HG02571 (cell line): ENCODE data around the gene MBOAT7.
"Not testable (repeated sequence)": the region's sequence is repeated elsewhere in the genome, so short reads cannot be mapped to it uniquely, and the experiment has no call there.

Experiments
- ATAC-seq: cut with Tn5 transposase; IDR thresholded peaks from one replicate; pipeline ENCODE4 v1.9.1; 2021; ENCODE audit warnings: mild to moderate bottlenecking, moderate library complexity; ENCODE audit not compliant: unreplicated experiment

Gene MBOAT7

DNA sequence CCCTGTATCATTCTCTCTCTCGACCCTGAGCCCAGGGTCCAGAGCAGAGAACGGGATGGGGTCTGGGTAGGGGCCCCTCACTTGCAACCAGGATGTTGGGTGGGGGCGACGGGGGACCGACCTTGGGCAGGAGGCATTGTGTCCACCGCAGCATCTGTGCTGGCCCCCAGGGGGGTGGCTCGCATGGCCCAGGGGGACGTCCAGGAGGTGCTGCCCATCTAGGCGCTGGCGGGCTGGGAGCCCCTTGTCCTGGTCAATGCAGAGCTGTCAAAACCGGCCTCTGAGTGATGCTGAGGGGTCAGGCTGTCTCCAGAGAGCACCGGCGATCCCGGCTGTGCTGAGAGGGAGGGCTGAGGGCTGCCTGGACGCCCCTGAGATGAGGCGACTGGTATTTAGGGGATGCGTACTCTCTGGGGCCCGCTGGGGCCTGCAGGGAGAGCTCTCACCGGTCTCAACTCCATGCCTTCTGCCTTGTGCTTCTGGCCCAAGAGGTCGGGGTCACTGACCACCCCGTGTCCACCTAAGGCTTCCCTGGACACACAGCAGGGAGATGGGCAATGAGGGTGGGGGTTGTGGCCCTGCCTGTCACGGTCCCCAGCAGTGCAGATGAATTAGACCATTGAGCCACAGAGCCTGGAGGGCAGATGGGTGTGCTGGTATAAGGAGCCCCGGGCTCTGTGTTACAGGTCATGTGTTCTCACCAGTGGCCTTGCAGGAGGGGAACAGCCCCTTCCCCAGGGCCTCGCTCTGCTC, 19.9 kb upstream of the MBOAT7 start:
- ATAC-seq: no peak

DNA sequence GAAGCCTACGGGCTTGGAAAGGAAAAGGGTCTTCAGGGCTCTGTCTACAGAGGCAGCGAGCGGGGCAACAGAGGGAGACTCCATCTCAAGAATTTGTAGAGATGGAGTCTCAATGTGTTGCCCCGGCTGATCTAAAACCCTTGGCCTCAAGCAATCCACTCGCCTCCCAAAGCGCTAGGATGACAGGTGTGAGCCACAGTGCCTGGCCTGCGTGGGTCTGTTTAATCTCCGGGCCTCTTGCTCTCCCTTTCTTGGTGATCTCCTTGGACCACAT, 19.3 kb upstream of the MBOAT7 start:
- ATAC-seq: no peak

DNA sequence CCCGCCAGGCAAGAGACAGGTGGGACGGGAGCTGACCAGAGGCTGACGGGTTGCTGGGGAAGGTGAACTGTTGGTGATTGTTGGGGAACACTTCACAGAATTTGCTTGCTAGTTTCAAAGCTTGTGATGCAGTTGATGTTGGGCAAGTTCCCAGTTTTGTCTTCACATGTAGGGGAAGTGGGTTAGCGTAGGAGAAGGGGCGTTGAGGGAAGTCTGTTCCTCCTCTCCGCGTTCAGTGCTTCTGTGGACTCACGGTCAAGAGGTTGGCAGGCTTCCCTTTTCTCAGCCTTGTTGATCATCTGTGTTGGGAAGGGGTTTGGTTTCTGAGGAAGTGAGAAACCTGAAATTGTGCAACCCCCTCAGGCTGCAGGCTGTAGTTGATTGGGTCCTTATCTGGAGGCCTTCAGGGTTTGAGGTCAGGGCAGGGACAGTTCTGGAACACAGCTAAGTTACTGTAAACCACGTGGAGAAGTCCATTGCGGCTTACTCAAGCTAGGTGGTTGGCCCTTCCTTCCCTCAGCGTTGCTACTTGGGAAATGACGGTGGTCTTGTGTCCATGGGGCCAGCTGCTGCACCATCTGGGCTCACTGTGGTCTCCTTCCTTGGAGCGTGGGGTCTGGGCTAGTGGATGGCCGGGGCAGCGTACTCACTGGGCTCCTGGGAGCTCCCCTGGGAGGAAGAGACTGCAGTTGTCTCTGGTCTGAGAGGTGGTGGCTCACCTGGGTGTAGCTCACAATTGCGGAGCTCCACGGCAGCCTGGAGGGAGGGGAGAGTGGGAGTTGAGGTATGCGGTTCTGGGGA, 18.8 kb upstream of the MBOAT7 start:
- ATAC-seq: no peak

DNA sequence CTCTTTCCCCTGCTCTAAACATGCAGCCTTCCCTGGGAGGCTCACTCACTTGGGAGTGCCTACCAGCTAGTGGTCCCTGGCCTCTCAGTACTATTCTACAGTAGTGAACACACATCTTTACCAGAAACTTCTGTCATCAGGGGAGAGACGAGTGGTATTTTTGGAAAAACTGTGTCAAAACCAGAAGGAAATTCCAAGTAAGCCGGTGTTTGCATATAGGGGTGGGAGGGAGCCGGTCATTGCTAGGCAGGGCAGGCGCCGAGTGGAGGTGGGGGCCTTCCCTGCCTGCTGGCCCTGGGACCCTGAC, 18.2 kb upstream of the MBOAT7 start:
- no peak for ATAC-seq

DNA sequence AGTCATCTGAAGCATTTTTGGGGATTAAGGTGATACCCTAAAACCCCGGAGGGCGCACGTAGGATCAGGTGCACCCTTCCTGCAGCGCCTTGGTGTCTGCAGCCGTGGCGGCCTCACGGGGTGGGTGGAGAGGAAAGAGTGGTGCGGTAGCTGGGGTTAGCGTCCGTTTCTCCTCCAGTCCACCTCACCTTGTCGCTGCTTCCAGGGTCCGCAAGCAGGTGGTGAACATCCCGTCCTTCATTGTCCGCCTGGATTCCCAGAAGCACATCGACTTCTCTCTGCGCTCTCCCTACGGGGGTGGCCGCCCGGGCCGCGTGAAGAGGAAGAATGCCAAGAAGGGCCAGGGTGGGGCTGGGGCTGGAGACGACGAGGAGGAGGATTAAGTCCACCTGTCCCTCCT, 17.8 kb upstream of the MBOAT7 start:
- ATAC-seq: not testable (repeated sequence)

DNA sequence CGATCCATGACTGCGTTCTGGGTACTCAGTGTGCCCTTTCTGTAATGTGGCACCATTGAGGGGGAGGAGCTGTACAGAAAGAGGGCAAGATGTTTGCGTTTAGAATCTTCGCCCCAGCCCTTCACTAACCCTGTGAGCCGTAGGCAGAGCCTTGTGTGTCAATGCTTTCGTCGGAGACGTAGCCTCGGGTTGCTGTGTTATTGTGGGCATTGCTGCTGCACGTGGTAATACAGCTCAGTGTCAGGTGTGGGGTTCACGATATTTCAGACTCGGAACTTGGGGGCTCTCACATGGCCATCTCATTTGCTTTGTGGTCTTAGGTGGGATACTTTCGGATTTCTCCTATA, 17.4 kb upstream of the MBOAT7 start:
- ATAC-seq: no peak

DNA sequence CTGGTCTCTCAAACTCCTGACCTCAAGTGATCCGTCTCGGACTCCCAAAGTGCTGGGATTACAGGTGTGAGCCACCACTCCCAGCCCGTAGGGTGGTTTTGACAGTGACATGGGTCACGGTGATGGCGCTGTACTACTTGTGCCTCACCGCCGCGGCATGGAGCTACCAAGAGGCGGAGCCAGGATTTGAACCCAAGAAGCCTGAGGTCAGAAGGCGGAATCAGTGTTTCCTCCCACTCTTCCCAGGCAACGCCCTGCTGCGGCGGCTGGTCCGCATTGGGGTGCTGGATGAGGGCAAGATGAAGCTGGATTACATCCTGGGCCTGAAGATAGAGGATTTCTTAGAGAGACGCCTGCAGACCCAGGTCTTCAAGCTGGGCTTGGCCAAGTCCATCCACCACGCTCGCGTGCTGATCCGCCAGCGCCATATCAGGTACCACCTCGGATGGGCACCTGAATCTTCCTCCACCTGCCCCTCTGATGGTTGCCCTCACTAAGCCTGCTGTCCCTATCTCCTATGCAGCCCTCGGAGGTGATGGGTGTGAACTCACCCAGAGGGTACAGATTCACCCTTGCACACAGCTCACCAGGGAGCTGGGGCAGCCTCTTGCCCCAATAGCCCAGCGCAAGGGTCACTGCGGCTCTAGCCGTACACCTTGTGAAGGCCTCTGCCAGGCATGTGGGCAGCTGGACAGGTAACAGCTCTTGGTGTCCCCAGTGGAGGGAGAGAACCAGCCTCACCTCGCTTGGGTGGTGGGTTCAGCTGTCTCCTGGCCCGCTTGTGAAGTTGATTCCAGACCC, 16.9 kb upstream of the MBOAT7 start:
- ATAC-seq: no peak

DNA sequence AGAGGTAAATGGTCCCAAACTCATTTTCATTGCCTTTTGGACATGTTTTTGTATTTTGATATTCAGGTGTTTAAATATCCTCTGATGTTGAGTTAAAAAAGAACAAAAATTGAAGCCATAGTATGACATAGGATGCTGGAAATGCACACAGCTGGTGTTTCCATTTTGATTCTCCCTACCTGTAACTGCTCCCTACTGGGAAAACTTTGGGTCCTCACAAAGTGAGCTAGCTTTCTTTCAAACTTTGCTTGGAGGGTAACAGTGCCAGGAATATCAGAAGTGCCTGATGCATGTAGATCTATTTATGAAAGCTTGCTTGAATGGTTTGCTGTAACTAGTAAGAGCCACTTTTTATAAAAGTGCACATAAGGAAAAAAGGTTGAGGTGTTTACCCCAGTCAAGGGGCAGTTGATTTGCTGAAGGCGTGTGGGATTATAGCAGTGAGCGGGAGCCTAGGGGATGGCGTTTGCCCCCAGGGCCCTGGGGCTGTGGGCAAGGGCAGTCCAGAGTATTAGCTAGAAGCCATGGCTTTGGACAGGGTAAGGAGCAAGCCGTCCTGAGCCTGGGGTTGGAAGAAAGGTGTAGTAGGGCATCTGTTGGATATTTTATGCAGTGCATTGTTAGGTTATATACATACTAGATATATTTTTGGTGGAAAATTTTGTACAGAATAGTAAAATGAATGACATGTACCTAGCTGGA, 15.5 kb upstream of the MBOAT7 start:
- no peak for ATAC-seq

DNA sequence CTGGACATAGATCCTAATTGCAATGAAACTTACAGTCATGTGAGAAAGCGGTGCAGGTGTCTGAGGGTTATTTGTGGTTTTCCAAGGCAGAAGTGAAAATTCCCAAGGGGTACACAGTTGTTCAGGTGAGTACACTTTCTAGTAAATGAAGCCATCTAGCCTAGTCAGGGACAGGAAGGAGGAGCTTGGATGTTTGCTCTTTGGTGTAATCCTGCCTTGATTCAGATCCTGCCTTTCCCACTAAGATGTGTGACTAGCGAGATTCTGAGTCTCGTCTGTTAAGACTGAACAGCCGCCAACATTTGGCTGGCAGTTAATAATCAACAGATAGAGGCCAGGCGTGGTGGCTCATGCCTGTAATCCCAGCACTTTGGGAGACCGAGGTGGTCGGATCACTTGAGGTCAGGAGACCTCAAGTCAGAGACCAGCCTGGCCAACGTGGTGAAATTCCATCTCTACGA, 13.8 kb upstream of the MBOAT7 start:
- no peak for ATAC-seq

DNA sequence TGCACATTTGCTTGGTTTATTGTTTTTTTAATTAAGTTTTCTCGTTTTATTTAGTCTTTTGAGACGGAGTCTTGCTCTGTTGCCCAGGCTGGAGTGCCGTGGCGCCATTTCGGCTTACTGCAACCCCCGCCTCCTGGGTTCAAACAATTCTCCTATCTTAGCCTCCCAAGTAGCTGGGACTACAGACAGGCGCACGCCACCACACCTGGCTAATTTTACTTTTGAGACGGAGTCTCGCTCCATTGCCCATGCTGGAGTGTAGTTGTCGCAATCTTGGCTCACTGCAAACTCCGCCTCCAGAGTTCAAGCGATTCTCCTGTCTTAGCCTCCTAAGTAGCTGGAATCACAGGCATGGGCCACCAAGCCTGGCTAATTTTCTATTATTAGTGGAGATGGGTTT, 12.6 kb upstream of the MBOAT7 start:
- no peak for ATAC-seq

DNA sequence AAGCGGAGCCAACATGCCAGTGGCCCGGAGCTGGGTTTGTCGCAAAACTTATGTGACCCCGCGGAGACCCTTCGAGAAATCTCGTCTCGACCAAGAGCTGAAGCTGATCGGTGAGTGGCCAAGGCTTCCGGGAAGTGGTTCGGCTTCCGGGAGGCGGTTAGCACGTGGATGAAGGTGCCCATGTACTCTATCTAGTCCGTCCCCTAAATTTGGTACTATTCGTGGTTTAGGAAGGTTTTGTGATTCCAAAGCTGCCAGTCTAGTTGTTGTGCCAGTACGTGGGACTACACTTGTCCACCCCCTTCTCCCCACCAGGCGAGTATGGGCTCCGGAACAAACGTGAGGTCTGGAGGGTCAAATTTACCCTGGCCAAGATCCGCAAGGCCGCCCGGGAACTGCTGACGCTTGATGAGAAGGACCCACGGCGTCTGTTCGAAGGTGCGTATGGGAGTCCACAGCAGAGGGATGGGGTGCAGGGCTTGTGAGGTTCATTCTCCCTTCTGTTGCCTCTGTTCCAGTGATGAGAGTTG, 11.9 kb upstream of the MBOAT7 start:
- no peak for ATAC-seq

DNA sequence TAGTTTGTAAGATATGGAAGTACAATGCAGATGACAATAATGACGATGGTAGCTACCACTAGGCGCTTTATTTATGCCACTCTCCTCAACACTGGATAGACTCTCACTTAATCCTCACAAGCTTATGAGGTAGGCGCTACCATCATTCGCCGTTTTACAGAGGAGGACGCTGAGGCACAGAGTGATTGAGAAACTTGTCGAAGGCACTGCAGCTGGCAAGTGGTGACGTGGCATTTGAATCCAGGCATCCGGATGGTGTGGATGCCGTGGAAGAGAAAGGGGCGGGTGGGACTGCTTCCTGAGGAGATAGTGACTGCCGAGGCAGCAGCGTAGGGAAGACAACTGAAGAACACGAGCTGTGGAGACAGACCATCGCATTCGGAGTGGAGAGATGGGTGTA, 10.0 kb upstream of the MBOAT7 start:
- ATAC-seq: no peak

DNA sequence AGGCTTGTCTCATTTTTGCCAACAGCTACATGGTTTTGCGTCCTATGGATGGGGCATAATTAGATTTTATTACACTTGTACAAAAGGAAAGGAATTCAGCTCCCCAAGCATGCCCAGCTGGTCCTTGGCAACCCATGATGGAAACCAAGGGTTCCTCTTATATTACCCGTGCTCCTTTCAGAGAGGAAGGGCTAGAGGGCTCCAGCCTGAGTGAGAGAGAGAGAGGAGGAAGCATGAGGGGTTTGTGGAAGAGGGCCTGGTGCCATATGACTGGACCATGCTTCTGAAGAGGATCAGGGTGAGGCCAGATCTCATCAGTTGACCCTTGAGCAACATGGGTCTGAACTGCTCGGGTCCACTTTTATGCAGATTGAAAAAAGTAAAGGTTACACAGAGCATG, 7.7 kb upstream of the MBOAT7 start:
- no peak for ATAC-seq

DNA sequence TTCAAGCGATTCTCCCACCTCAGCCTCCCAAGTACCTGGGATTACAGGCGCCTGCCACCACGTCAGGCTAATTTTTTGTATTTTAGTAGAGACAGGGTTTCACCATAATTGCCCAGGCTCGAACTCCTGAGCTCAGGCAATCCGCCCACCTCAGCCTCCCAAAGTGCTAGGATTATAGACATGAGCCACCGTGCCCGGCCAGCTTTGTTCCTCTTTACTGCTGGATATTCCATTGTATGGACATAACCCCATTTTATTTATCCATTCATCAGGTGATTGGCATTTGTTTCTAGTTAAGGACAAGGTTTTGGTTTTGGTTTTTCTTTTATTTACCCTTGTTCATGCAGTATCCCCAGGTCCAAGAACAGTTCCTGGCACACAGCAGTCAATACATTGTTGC, 7.2 kb upstream of the MBOAT7 start:
- ATAC-seq: no peak

DNA sequence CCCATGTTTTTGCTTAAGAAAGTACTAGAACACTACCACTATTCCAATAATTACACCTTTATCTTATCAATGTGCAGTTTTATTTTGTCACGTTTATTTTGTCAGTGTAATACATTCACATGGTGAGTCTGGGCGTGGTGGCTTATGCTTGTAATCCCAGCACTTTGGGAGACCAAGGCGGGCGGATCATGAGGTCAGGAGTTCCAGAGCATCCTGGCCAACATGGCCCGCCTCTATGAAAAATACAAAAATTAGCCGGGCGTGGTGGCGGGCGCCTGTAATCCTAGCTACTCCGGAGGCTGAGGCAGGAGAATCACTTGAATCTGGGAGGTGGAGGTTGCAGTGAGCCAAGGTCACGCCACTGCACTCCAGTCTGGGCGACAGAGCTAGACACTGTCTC, 5.1 kb upstream of the MBOAT7 start:
- not testable (repeated sequence) for ATAC-seq

DNA sequence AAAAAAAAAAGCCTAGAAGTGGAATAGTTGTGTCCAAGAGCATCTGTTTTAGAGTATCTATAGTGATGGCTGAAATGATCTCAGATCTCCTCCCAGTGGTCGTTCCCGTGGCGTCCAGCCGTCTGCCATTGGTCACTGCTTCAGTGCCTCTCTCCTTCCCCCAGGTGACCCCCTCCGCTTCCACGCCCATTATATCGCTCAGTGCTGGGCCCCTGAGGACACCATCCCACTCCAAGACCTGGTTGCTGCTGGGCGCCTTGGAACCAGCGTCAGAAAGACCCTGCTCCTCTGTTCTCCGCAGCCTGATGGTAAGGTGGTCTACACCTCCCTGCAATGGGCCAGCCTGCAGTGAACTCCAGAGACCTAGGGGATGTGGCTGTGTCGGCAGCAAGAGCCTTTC, 3.6 kb upstream of the MBOAT7 start:
- ATAC-seq: no peak

DNA sequence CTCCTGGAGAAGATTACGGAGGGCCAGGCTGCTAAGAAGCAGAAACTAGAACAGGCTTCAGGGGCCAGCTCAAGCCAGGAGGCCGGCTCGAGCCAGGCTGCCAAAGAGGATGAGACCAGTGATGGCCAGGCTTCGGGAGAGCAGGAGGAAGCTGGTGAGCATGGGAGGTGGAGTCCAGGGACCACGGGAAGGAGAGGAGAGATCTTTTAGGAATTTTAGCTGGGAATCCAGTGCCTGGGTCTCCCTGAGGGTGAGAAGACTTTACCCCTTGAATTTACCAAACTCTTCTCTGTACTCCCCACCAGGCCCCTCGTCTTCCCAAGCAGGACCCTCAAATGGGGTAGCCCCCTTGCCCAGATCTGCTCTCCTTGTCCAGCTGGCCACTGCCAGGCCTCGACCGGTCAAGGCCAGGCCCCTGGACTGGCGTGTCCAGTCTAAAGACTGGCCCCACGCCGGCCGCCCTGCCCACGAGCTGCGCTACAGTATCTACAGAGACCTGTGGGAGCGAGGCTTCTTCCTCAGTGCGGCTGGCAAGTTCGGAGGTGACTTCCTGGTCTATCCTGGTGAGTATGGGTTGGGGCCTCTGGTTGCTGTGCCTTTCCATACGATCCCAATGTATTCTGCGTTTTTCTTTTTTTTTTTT, 2.6 kb upstream of the MBOAT7 start:
- no peak for ATAC-seq

DNA sequence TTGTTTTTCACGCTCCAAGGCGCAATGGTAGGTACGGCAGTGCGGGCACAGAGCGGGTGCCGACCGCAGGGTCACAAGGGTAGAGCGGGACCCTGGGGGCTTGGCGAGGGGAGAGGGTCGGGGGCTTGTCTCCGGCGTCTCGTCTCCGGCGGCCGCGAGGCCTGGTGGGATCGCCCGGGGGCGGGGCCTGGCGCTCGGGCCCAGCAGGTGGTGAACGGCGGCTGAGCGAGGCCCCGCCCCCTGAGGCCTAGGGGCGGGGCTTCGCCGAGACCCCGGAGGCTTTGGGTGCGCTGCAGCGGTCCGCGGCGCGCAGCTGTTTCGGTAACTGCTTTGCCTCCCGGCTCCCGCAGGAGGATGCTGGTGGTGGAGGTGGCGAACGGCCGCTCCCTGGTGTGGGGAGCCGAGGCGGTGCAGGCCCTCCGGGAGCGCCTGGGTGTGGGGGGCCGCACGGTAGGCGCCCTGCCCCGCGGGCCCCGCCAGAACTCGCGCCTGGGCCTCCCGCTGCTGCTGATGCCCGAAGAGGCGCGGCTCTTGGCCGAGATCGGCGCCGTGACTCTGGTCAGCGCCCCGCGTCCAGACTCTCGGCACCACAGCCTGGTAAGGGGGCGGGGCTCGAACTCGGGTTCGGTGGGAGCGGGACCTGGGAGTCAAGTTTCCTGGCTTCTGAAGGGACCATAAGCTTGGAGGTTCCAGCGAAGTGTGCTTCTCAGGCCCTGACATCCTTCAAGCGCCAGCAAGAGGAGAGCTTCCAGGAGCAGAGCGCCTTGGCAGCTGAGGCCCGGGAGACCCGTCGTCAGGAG, 1.8 kb upstream of the MBOAT7 start, which contains the start of gene TSEN34:
TSEN34 (plus strand) TSS at position 298 of the 800 bp plus-strand sequence; CDS start at position 355, 57 bp downstream.
- peak; percentile 28 for ATAC-seq

DNA sequence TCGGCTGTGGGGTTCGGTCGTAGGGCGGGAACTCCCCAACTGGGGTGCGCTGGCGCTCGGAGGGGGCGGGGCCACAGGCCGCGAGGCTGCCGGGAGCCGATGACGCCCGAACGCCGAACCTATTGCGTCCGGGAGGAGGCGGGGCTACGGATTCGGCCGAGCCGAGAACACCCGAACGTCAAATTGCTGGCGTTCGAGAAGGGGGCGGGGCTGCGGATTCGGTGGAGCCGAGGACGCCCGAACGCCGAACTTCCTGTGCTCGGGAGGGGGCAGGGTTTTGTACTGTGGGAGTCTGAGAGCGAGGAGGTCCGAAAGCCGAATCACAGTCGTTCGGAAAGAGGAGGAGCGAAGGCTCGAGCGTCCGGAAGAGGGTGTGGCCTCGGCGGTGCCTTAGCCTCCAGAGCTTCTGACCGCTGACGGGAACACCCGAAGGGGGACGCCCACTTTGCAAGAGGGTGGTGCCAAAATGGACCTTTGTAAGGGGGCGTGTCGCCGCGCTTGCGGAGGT, 1.2 kb upstream of the MBOAT7 start:
- peak; percentile 41 for ATAC-seq
